Esophagus mucosa (tissue), 1 donor: ENCODE data around the gene SLC17A7. TPM values are rescaled to one million over a fixed set of nuclear protein-coding genes. Genes with fewer than 3 reads are reported as not detected.
"Not testable (repeated sequence)": the region's sequence is repeated elsewhere in the genome, so short reads cannot be mapped to it uniquely, and the experiment has no call there.

Experiments used
- ATAC-seq: fragments of 200-7000 bp; cut with Tn5 transposase; one replicate; pipeline ENCODE4 v1.9.1; 2020
- total RNA-seq: library from RNA; stranded (reverse); gene quantifications from one replicate; pipeline ENCODE4 v1.2.4, GENCODE V29; 2023
- donor health status: DM: yes; HTN: yes; CAD: no.

The SLC17A7 gene
- total RNA-seq, 1 donor from 2014 or later: not detected

DNA sequence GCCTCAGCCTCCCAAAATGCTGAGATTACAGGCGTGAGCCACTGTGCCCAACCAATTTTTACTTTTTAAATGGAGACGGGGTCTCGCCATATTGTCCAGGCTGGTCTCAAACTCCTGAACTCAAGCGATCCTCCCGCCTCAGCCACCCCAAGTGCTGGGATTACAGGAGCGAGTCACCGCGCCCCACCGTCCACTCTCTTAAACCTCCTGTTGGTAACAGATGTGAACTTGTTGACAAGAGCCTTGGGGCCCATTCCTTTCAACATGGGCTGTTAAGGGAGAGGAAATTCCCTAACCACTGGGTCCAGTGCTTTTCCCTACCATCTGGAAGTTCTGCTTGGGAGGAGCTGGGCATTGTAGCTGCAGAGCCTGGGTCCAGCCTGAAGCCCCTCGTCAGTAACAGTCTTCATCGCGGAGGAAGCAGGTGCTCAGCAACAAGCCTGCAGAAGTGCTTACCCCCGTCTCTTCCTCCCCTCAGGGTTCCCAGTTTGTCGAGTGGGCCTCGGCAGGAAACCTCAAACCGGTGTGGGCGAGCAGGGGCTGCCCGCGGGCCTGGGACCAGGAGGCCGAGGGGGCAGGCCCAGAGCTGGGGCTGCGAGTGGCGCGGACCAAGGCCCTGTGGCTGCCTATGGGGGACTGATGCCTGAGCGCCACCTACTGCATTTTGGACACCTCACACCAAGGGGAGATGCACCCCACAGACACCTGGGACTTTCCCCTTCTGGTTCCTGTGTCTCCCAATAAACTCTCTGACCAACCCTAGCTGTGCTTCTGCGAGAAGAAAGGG, 28.7 kb upstream of the SLC17A7 start:
- ATAC-seq: peak; percentile 5

DNA sequence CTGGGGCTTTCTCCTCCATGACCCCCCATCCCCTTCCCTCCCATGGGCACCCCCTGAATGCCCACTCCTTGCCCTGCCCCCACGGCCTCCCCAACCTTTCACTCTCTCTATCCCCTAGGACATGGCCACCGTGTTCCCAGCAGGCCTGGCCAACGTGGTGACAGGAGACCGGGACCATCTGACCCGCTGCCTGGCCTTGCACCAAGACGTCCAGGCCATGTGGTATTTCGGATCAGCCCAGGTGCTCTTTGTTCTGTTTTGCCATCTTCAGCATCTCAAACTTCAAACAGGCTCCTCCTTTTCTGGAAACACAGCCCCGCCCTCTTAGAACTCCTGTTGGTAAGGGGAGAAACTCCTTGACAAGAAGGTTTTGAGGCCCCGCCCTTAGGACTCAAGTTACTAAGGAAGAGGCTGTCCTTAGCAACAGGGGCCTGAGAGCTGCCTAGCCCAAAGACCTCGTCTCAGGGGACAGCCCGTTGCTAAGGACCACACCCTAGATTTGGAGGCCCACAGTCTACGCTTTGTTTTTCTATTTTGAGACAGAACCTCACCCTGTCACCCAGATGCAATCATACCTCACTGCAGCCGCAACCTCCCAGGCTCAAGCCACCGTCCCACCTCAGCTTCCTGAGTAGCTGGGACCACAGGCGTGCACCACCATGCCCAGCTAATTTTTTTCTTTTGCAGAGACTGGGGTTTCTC, 27.6 kb upstream of the SLC17A7 start:
- ATAC-seq: peak; percentile 78

DNA sequence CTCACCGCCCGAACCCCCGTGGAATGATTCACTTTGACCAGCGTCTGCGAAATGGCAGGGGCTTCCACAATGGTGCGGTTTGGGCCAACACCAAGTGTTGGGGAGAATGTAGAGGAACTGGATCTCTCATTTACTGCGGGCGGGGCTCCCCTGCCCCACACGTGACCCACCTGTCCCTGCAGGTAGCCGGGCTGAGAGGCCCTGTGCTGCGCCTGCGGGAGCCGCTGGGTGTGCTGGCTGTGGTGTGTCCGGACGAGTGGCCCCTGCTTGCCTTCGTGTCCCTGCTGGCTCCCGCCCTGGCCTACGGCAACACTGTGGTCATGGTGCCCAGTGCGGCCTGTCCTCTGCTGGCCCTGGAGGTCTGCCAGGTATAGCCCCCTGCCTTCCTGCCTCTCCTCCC, 26.9 kb upstream of the SLC17A7 start:
- peak; percentile 88 for ATAC-seq

DNA sequence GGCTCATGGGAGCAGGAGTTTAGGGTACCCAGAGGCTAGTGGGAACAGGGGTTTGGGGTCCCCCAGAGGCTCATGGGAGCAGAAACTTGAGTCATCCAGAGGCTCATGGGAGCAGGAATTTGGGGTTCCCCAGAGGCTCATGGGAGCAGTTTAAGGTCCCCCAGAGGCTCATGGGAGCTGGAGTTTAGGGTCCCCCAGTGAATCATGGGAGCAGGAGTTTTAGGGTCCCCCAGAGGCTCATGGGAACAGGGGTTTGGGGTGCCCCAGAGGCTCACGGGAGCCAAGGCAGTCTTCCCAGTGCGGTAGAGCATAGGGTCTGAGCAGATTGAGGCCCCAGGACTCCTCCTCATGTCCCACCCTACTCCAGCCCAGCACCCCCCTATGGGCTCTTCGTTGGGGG, 24.0 kb upstream of the SLC17A7 start:
- no peak for ATAC-seq

DNA sequence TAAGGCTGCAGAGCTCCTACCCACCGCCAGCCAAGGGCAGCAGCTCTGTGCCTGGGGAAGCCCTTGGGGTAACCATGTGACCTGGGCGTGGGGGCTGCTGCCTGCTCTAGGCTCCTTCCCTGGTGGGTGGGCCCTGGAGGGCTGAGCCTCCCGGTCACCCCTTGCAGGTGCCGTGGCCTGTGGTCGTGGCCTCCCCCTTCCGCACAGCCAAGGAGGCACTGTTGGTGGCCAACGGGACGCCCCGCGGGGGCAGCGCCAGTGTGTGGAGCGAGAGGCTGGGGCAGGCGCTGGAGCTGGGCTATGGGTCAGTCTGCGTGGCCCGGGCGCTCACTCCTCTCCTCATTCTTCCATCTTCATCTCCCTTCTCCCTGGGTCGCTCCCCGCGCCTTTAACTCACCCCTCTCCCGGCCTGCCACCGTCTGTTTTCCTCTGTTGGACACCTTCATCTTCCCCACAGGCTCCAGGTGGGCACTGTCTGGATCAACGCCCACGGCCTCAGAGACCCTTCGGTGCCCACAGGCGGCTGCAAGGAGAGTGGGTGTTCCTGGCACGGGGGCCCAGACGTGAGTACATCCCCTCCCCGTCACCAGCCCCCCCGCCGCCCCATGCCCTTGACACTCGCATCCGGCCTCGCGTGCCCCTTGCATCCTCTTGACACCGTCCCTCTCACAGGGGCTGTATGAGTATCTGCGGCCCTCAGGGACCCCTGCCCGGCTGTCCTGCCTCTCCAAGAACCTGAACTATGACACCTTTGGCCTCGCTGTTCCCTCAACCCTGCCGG, 22.8 kb upstream of the SLC17A7 start:
- no peak for ATAC-seq

DNA sequence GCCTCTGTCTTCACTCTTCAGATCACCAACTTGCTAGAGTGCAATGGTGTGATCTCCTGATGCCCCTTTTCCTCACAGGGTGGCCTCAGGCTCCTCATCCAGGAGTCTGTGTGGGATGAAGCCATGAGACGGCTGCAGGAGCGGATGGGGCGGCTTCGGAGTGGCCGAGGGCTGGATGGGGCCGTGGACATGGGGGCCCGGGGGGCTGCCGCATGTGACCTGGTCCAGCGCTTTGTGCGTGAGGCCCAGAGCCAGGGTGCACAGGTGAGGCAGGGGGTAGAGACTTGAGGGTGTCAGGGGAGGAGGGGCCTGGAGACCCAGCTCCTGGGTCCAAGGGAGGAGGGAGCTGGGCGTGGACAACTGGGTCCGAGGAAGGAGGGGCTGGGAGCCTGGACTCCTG, 21.2 kb upstream of the SLC17A7 start:
- ATAC-seq: no peak

DNA sequence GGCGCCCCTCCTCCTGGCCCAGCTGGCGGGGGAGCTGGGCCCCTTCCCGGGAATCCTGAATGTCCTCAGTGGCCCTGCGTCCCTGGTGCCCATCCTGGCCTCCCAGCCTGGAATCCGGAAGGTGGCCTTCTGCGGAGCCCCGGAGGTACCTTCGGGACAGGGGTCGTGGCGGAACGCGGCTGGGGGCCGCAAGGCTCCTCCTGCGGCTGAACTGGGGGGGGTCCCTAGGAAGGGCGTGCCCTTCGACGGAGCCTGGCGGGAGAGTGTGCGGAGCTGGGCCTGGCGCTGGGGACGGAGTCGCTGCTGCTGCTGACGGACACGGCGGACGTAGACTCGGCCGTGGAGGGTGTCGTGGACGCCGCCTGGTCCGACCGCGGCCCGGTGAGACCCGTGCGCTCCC, 20.3 kb upstream of the SLC17A7 start:
- no peak for ATAC-seq

DNA sequence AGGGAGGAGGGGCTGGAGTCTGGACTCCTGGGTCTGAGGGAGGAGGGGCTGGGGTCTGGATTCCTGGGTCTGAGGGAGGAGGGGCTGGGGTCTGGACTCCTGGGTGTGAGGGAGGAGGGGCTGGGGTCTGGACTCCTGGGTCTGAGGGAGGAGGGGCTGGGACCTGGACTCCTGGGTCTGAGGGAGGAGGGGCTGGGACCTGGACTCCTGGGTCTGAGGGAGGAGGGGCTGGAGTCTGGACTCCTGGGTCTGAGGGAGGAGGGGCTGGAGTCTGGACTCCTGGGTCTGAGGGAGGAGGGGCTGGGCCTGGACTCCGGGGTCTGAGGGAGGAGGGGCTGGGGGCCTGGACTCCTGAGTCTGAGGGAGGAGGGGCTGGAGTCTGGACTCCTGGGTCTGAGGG, 19.8 kb upstream of the SLC17A7 start:
- ATAC-seq: not testable (repeated sequence)

DNA sequence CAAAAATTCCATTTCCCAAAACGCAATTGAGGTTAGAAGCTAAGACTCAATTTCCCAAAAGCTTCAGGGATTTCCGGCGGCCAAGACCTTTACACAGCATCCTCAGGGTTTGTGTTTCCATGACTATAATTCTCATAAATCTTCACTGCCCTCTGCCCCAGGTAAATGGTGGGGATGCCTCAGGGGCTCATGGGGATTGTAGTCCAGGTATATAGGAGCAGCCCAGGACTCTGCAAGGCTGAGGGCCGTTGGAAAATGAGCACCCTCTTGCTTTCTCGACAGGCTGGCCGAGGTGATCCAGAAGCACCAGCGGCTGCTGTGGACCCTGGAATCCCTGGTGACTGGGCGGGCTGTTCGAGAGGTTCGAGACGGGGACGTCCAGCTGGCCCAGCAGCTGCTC, 18.1 kb upstream of the SLC17A7 start:
- ATAC-seq: no peak

DNA sequence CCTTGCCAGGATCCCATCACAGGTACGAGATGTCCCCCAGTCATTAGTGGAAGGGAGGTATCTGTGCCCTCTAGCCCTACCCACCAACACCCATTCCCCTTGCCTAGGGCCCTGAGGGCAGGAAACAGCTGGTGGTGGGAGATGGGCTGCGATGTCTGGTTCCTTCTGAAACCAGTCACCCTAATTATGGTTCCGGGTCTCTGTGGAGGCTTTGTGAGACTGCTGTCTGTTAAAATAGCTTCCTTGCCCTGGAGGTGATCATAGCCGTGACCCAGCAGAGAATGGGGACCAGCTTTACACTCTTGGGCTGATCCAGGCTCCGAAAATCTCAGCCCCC, 17.2 kb upstream of the SLC17A7 start:
- ATAC-seq: no peak

DNA sequence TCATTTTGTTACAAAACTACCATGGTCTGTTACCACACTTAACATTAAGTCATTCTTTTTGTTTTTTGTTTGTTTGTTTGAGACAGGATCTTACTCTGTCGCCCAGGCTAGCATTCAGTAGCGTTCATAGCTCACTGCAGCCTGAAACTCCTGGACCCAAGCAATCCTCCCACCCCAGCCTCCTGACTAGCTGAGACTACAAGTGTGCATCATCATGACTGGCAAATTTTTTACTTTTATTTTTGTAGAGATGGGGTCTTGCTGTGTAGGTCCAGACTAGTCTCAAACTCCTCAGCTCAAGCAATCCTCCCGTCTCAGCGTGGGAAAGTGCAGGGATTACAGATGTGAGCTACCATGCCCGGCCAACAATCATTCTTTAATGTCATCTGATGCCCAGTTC, 15.0 kb upstream of the SLC17A7 start:
- ATAC-seq: no peak

DNA sequence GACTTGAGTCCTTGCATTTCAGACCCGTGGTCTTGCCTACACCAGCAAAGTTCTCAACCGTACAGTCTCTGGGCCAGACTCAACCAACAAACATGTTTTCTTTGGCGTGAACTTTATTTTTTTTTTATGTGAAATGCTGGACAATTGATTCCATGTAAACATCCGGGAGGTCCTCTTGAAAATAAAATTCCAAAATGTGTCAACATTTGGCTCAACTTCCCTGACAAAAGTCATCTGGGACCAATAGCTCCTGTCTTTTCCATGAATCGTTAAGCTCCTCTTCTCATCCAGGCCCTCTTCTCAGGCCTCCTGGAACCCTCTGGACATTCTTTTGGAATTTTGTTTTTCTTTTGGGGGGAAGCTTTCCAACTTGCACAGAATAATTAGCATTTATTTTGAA, 14.4 kb upstream of the SLC17A7 start:
- no peak for ATAC-seq

DNA sequence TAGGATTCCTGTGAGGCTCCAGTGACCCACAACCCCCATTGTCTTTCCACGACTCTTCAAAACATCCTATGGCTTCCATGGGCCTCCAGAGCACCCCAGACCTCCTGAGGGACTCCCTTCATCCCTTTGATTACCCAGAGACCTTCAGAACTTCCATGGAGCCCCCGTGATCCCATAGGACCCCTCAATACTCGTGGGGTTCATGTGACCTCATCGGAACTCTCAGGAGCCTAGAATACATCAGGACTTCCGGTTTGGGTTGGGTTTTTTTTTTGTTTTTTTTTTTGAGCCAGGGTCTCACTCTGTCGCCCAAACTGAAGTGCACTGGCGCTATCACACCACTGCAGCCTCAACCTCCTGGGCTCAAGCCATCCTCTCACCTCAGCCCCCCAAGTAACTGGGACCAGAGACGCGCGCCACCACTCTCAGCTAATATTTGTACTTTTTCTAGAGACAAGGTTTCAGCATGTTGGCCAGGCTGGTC, 12.5 kb upstream of the SLC17A7 start:
- ATAC-seq: no peak

DNA sequence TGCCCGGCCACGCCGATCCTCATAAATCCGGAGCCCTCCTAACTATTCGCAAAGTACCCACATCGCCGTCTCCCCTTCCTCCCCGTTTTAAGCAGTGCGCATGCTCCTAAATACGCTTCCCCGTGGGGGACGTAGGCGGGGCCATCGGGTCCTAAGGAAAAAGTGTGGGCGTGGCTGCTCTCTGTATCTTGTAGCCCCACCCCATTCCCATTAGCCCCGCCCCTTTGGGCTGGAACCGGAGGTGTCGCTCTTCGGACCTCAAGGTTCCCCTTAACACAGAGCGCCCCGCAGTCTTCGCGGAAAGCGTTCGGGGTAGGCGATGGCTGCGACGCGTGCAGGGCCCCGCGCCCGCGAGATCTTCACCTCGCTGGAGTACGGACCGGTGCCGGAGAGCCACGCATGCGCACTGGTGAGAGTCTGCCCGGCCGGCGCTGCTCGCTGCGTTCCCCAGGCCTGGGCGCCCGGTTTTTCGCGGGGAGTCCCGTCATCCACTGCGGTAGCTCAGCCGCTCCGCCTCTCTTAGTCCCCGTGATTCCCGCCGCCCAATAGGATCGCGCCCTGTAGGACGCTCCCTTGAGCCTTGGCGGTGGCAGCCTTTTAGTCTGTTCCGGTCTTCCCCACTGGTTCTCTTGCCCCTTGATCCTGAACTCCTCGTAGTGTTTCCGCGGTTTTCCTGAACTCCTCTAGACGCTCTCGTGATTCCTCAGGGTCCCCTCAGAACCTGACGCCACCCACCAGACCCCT, 11.9 kb upstream of the SLC17A7 start, which contains the start of gene ALDH16A1:
TSS of gene ALDH16A1 (plus strand) at position 213 of the 744 bp plus-strand sequence. CDS start at position 320, 107 bp downstream.
- peak; percentile 92 for ATAC-seq

DNA sequence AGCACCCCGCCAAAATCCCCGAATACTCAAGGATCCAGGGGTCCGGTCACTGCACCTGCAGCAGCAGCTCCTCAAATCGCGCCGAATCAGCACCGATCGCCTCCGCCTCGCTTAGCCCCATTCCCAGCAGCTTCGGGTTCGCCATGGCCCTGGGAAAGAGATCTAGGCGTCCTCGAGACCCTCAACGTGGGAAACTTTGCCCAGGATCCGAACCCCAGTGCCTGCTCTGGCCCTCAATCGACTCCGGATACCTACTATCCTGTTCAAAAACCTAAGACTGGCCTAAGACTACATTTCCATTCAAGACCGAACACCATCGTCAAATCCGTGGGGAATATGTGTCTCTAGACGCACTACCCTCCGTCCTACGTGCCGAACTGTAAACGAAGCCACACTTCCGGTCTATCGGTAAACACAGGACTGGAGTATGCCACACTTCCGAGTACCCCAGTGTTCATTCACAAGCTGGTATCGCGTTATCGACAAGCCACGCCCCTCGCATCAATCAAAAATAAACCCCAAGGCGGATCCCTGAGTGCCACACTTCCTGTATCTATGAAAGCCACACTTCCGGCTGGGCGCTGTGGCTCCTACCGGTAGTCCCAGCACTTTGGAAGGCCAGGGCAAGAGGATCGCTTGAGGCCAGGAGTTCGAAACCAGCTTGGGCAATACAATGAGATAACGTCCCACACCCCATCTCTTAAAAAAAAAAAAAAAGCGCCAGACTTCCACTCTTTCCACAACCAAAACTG, 10.3 kb upstream of the SLC17A7 start, which contains the start of gene PIH1D1:
TSS of gene PIH1D1 (minus strand) at position 385 of the 752 bp plus-strand sequence. CDS start at position 145, 240 bp downstream.
- peak; percentile 83 for ATAC-seq

DNA sequence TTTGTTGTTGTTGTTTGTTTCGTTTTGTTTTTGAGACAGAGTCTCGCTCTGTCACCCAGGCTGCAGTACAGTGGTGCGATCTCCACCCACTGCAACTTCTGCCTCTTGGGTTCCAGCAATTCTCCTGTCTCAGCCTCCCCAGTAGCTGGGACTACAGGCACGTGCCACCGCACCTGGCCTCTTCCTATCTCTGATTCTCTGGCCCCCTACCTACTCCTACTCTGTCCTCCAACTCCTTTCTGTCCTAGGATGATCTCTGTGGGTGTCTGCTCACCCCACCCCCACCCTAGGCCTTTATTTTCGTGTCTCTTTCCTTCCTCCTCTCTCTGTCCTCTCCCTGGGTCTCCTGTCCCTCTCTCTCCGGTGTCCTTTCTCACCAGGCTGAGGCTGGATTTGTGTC, 9.1 kb upstream of the SLC17A7 start:
- ATAC-seq: no peak

DNA sequence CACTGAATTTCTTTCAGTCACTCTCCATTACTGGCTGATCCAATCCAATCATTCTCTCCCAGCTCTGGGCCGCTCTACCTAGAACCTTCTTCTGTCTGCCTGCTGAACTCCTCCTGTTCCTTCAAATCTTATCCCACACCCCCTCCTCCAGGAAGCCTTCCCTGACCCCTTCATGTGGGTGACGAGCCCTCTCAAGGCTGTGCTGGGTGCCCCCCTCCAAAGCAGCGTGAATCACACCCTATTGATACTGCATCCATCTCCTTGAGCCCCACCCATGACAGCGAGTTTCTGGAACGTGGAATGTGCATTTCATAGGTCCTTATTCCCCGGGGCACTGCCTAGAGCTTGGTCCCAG, 7.1 kb upstream of the SLC17A7 start:
- no peak for ATAC-seq

DNA sequence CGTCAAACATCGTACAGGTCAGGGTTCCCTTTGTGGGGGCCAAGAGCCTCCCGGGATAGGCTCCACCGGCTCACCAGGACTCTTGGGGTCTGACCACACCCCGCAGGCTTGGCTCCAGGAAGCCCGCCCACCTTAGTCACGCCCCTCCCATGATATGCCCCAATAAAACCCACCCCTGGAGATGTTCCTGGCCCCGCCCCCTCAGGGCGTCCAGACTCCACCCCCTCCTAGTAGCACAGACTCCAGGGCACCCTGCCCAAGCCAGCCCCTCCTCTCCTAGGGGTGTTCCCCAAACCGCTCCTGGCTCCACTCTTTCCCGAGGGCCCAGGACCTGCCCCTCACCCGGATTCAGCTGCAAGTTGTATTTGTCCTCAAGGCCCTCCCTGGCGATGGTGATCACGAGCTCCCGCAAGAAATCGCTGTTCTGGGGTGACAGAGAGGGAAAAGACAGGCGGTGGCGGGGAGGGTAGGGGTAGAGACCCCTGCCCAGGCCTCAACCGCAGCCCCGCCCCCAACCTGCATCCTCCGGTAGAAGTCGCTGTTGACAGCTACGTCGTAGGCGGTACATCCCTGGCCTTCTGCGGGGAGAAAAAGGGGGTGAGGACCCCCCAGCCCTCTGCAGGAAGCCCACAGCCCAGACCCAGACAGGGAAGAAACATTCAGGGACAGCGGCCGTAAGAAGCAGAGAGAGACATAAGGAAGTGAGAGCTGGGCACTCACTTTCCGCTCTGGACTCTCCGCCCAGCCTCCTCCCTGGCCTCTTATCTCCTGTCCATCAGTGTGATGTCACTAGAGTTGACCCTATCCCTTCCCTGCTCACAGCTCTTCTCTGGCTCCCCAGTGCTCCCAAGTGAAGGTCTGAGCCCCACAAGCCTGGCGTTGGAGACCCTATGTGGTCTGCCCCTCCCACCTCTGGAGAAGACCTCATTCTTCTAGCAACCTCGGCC, 6.4 kb upstream of the SLC17A7 start:
- ATAC-seq: no peak

DNA sequence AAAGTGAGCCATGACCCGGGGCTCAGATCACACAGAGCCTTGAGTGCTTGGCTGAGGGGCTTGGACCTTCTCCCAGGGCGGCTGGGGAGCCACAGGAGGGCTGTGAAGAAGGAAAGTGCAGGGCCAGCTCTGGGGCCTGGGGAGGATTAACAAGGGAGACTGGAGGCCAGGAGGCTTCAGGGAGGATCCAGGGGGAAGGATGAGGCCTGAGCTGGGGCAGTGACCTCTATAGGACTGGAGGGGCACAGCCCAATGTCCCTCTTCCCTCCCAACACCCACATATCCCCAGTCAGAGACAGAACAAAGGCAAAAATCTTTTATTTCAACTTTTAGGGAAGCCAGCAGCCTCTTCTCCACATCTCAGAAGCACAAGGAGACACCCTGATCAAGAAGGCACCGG, 4.7 kb upstream of the SLC17A7 start:
- no peak for ATAC-seq

DNA sequence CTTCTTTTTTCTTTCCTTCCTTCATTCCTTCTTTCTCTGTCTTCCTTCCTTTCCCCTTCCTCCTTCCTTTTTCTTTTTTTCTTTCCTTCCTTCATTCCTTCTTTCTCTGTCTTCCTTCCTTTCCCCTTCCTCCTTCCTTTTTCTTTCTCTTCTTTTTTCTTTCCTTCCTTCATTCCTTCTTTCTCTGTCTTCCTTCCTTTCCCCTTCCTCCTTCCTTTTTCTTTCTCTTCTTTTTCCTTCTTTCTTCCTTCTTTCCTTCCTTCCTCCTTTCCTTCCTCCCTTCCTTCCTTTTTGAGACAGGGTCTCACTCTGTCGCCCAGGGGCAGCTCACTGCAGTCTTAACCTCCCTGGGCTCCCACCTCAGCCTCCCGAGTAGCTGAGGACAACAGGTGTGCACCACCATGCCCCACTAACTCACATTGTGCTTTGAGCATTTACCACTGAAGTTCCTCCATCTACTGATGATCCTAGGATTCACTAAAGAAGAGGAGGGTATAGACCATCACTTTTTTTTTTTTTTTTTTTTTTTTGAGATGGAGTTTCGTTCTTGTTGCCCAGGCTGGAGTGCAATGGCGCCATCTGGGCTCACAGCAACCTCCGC, 2.9 kb upstream of the SLC17A7 start:
- not testable (repeated sequence) for ATAC-seq
